CD14-positive monocyte (primary cell): ENCODE data around the gene SLC52A3. TPM values are rescaled to one million over a fixed set of nuclear protein-coding genes. Genes with fewer than 3 reads are reported as not detected.
A peak's percentile ranks its signal among the peaks of the same experiment; 100 is the strongest.
"Not testable (repeated sequence)": the region's sequence is repeated elsewhere in the genome, so short reads cannot be mapped to it uniquely, and the experiment has no call there.

ENCODE experiments used
- DNase-seq, 3 donors: peaks; one replicate each; pipeline ENCODE4 v3.0.0-alpha.2; 2011 to 2022
- H2AFZ ChIP-seq: 2 replicates; pipeline ENCODE4 v1.6.0; 2012; ENCODE audit warnings: mild to moderate bottlenecking, low read depth, low read length, inconsistent platforms; ENCODE audit not compliant: insufficient read depth, poor library complexity, severe bottlenecking
- H3K27ac ChIP-seq, 2 donors: 1 replicate in 1 of 2; 2 replicates in 1 of 2; pipeline ENCODE4 v1.5.1; 2012 to 2013; ENCODE audit warnings: low read length in 2 of 2, control low read depth in 1 of 2, inconsistent platforms in 1 of 2, low read depth in 1 of 2, mild to moderate bottlenecking in 1 of 2
- H3K27me3 ChIP-seq, 2 donors: one replicate each; pipeline versions ENCODE4 v1.6.0 to v1.6.1; 2011 to 2013; ENCODE audit warnings: low read length in 2 of 2; ENCODE audit not compliant: control insufficient read depth in 2 of 2, insufficient read depth in 2 of 2
- H3K36me3 ChIP-seq, 2 donors: replicated peaks in 1 of 2; 1 replicate in 1 of 2; 2 replicates in 1 of 2; pipeline versions ENCODE4 v1.5.1 to v1.6.1; 2012 to 2013; ENCODE audit warnings: low read length in 2 of 2, control low read depth in 1 of 2, inconsistent platforms in 1 of 2, mild to moderate bottlenecking in 1 of 2; ENCODE audit not compliant: insufficient read depth in 2 of 2, control insufficient read depth in 1 of 2
- H3K4me1 ChIP-seq, 2 donors: 1 replicate in 1 of 2; 2 replicates in 1 of 2; pipeline versions ENCODE4 v1.5.1 to v1.6.1; 2012 to 2013; ENCODE audit warnings: low read length in 2 of 2, control low read depth in 1 of 2, inconsistent platforms in 1 of 2, mild to moderate bottlenecking in 1 of 2, moderate library complexity in 1 of 2; ENCODE audit not compliant: insufficient read depth in 2 of 2, control insufficient read depth in 1 of 2
- H3K4me2 ChIP-seq: replicated peaks from 2 replicates; pipeline ENCODE3; 2012; ENCODE audit warnings: low read length, moderate library complexity, mild to moderate bottlenecking; ENCODE audit not compliant: poor library complexity, severe bottlenecking; ENCODE audit errors: extremely low read depth
- H3K4me3 ChIP-seq, 3 experiments: fragments of 200-600 bp in 1 of 3; sonication (generic) in 1 of 3; replicated peaks in 1 of 3; 1 replicate in 2 of 3; 2 replicates in 1 of 3; pipeline ENCODE4 v1.5.1; 2011 to 2013; ENCODE audit warnings: low read length in 3 of 3, mild to moderate bottlenecking in 3 of 3, control low read depth in 2 of 3, low read depth in 2 of 3, inconsistent platforms in 1 of 3, moderate library complexity in 1 of 3
- H3K79me2 ChIP-seq: 2 replicates; pipeline ENCODE4 v1.6.0; 2012; ENCODE audit warnings: mild to moderate bottlenecking, control low read depth, inconsistent platforms, low read length, moderate library complexity; ENCODE audit not compliant: insufficient read depth
- H3K9ac ChIP-seq: 2 replicates; pipeline ENCODE4 v1.6.0; 2017; ENCODE audit warnings: low read length, mild to moderate bottlenecking; ENCODE audit not compliant: insufficient read depth, poor library complexity, severe bottlenecking
- H3K9me3 ChIP-seq, 2 donors: replicated peaks in 1 of 2; 1 replicate in 1 of 2; 2 replicates in 1 of 2; pipeline versions ENCODE4 v1.5.1 to v1.6.1; 2012 to 2013; ENCODE audit warnings: low read length in 2 of 2, control low read depth in 1 of 2; ENCODE audit not compliant: control insufficient read depth in 1 of 2, insufficient read depth in 1 of 2
- H4K20me1 ChIP-seq: 2 replicates; pipeline ENCODE4 v1.6.0; 2012; ENCODE audit warnings: mild to moderate bottlenecking, low read length, control low read depth, moderate library complexity; ENCODE audit not compliant: insufficient read depth
- H3K27ac Mint-ChIP-seq, 7 donors: one replicate each; pipeline ENCODE4 v1.8.0; 2020; ENCODE audit warnings: mild to moderate bottlenecking in 7 of 7, mixed read lengths in 7 of 7, moderate library complexity in 6 of 7, inconsistent platforms in 2 of 7
- H3K27me3 Mint-ChIP-seq, 3 donors: one replicate each; pipeline ENCODE4 v1.8.0; 2021 to 2022; ENCODE audit warnings: low read depth in 3 of 3, mild to moderate bottlenecking in 3 of 3, mixed read lengths in 3 of 3, moderate library complexity in 3 of 3, inconsistent platforms in 1 of 3
- H3K36me3 Mint-ChIP-seq, 2 donors: one replicate each; pipeline ENCODE4 v1.8.0; 2020; ENCODE audit warnings: mixed read lengths in 2 of 2, inconsistent platforms in 1 of 2, mild to moderate bottlenecking in 1 of 2
- H3K4me1 Mint-ChIP-seq: one replicate; pipeline ENCODE4 v1.8.0; 2020; ENCODE audit warnings: mild to moderate bottlenecking, mixed read lengths
- H3K4me3 Mint-ChIP-seq, 2 donors: one replicate each; pipeline ENCODE4 v1.8.0; 2020; ENCODE audit warnings: mild to moderate bottlenecking in 2 of 2, mixed read lengths in 2 of 2, moderate library complexity in 1 of 2
- H3K9me3 Mint-ChIP-seq, 7 donors: one replicate each; pipeline ENCODE4 v1.8.0; 2020 to 2022; ENCODE audit warnings: mixed read lengths in 7 of 7, mild to moderate bottlenecking in 6 of 7, moderate library complexity in 6 of 7, inconsistent platforms in 2 of 7
- CTCF ChIP-seq: fragments of 200-600 bp; IDR thresholded peaks from one replicate; pipeline ENCODE4 v1.8.0; 2022; ENCODE audit warnings: antibody characterized with exemption, mild to moderate bottlenecking
- WGBS: methylation state at CpG from one replicate; pipeline ENCODE4 v1.1.5; 2013; ENCODE audit warnings: missing lambda C conversion rate; ENCODE audit not compliant: insufficient coverage; 5-methylcytosine and 5-hydroxymethylcytosine counted together
- intact Hi-C, 2 donors: fragments of 100-400 bp; cut with micrococcal nuclease; formaldehyde crosslinking; loops; one replicate each; pipeline versions ENCODE4 v1.15.0 to v1.15.1; 2023
- polyA plus RNA-seq, 3 donors: library from polyadenylated mRNA; depleted of rRNA in 1 of 3; unstranded in 2 of 3; stranded (reverse) in 1 of 3; fragments of 300-500 nt in 2 of 3; fragments of >200 nt in 1 of 3; fragmentation: Illumina TruSeq in 2 of 3; gene quantifications; 1 replicate in 2 of 3; 2 replicates in 1 of 3; pipeline ENCODE4 v1.2.3, GENCODE V29; 2012 to 2021

The SLC52A3 gene
- polyA plus RNA-seq, 3 donors, result not detected

- not testable (repeated sequence) for H3K4me3 ChIP-seq, H3K27ac Mint-ChIP-seq, H2AFZ ChIP-seq, H3K36me3 ChIP-seq, H3K79me2 ChIP-seq, H3K9me3 ChIP-seq, H4K20me1 ChIP-seq, H3K27me3 ChIP-seq, H3K4me2 ChIP-seq, H3K9ac ChIP-seq, DNase-seq, H3K27ac ChIP-seq, H3K9me3 Mint-ChIP-seq, H3K4me1 ChIP-seq, H3K36me3 Mint-ChIP-seq, H3K4me1 Mint-ChIP-seq
- Mint-ChIP-seq H3K27me3 (peaks cover 6 to 22% (median 12%) of the 10 kb centered on the region in 3 donors), H3K4me3 (peak overlapping the region in 1 of 2 donors; percentile 42)
- no CpG with 5 or more reads among the region's 13 CpGs for WGBS
- intact Hi-C loops, result loop anchor here in 1 of 2 donors (5.0 kb wide), 1 partner anchor 400 kb away; no protein-coding TSS in a partner anchor
Measured at GRCh38 chr20:811776-812434, 43.6 kb upstream of the SLC52A3 start.

GRCh38 chr20:805713-806112 lies 37.4 kb upstream of the SLC52A3 start:
- H3K4me3 Mint-ChIP-seq, result no peak overlapping the region

More at GRCh38 chr20:805713-806112, 37.4 kb upstream of the SLC52A3 start:
- no peaks in the 10 kb centered on the region for H3K4me1 ChIP-seq
- Mint-ChIP-seq H3K36me3 (no peaks in the 10 kb centered on the region), H3K9me3 (peaks cover 8 to 22% (median 18%) of the 10 kb centered on the region in 7 donors), H3K27ac (no peak overlapping the region), H3K4me1 (no peaks in the 10 kb centered on the region), H3K27me3 (peaks cover 4 to 23% (median 8%) of the 10 kb centered on the region in 3 donors)
- DNase-seq, result no peak
- no peaks in the 10 kb centered on the region for H4K20me1 ChIP-seq
- H3K9me3 ChIP-seq, result peaks cover 4 to 7% of the 10 kb centered on the region in 2 donors
- no peak overlapping the region for H2AFZ ChIP-seq
- no peak overlapping the region for H3K9ac ChIP-seq
- no peak for TF ChIP-seq CTCF
- H3K27ac ChIP-seq, result no peak overlapping the region
- H3K4me2 ChIP-seq, result no peak overlapping the region
- intact Hi-C loops, result no loop called here
- no CpG with 5 or more reads among the region's 1 CpG for WGBS
- no peaks in the 10 kb centered on the region for H3K79me2 ChIP-seq
- no peaks in the 10 kb centered on the region for H3K36me3 ChIP-seq
- H3K4me3 ChIP-seq, result no peak overlapping the region
- peaks cover 0 to 4% of the 10 kb centered on the region in 2 donors for H3K27me3 ChIP-seq
